Embryonic facial prominence (tissue), 1 donor: ENCODE measurements around the gene SLC23A2.

Source experiments
- DNase-seq: peaks from one replicate; pipeline ENCODE4 v3.0.0-alpha.2; 2016; ENCODE audit errors: extremely low spot score

The SLC23A2 gene

GRCh38 chr20:4846821-4847220 is 154.5 kb downstream of the SLC23A2 start:
- DNase-seq, result peak; percentile 63

DNA sequence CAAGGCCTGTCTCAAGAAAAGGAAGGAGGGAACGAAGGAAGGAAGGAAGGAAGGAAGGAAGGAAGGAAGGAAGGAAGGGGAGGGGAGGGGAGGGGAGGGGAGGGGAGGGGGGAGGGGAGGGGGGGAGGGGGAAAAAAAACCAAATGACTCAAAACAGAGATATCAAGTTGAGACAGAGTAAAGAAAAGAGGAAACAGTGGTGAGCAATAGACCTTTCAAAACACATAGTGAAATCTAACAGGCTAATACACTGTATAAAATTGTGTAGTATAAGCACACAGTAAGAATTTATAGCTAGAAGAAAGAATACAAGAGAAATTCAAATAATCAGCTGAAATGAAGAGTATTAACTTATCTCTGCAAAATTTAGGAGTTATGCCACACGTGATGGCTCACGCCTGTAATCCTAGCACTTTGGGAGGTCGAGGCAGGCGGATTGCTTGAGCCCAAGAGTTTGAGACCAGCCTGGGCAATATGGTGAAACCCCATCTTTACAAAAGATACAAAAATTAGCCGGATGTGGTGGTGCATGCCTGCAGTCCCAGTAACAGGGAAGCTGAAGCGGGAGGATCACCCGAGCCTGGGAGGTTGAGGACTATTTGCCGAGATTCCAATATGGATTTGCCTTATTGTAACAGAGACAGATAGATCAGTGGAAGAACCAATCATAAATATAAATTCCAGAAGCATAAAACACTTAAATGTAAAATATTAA is 156.4 kb downstream of the SLC23A2 start:
- no peak for DNase-seq

DNA sequence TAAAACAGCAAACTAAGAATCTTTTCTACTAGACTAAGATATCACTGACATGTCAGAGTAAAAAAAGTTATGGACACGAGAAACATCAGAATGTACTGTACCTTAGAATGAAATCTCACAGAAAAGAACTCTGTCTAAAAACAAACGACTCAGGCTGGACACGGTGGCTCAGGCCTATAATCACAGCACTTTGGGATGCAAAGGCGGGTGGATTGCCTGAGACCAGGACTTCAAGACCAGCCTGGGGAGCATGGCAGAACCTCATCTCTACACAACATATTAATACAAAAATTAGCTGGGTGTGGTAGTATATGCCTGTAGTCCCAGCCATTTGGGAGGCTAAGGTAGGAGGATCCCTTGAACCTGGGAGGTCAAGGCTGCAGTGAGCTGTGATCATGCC is 157.0 kb downstream of the SLC23A2 start:
- no peak for DNase-seq

DNA sequence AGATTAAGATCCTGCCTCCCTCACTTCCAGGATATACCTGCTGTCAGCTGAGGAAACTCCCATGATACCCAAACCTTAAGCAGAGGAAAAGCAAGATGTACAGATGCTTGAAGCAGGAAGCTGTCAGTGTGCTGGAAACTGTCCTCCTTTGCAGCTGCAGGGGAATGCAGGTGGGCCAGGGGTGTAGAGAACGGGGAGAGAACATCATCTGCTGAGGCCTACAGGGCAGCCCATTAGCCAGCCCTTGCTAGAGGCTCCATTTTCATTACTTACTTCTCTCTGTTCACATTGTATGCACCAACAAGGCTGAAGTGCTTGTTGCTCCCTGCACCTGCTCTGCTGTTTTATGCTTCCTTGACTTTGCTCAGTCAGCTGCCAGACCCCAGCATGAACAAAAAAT is 160.5 kb downstream of the SLC23A2 start:
- no peak for DNase-seq

GRCh38 chr20:4838526-4838925 is 162.8 kb downstream of the SLC23A2 start:
- no peak for DNase-seq

GRCh38 chr20:4837760-4838159 is 163.6 kb downstream of the SLC23A2 start:
- DNase-seq, result no peak

DNA sequence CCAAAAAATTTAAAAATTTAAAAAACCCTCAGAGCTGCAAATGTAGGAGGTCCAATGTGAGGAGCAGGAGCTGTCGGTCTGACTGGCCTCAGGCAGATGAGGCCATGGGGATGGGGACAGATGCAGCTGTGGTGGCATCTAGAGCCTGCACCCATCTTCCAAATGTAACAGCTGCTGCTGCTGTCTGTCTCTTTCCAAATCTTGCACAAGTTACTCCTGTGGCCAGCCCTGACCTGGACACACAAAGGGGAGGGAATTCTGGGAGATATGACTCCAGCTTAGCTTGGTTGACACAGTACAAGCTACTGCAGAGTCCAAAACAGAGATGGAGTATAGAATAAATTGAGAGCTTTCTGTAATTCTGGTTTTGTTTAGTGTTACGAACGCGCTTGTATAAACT is 164.4 kb downstream of the SLC23A2 start:
- no peak for DNase-seq

DNA sequence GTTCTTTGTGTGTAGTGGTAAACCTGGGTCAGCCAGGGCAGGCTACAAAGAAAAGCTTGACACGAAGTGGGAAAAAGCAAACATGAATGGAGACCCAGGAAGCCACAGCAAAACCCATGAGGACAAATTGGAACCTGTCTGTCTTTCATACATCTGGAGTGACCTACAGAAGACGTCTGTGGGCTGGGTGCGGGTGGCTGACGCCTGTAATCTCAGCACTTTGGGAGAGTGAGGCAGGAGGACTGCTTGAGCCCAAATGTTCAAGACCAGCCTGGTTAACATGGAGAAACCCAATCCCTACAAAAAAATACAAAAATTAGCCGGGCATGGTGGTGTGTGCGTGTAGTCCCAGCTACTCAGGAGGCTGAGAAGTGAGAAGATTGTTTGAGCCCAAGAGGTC is 164.8 kb downstream of the SLC23A2 start:
- no peak for DNase-seq

DNA sequence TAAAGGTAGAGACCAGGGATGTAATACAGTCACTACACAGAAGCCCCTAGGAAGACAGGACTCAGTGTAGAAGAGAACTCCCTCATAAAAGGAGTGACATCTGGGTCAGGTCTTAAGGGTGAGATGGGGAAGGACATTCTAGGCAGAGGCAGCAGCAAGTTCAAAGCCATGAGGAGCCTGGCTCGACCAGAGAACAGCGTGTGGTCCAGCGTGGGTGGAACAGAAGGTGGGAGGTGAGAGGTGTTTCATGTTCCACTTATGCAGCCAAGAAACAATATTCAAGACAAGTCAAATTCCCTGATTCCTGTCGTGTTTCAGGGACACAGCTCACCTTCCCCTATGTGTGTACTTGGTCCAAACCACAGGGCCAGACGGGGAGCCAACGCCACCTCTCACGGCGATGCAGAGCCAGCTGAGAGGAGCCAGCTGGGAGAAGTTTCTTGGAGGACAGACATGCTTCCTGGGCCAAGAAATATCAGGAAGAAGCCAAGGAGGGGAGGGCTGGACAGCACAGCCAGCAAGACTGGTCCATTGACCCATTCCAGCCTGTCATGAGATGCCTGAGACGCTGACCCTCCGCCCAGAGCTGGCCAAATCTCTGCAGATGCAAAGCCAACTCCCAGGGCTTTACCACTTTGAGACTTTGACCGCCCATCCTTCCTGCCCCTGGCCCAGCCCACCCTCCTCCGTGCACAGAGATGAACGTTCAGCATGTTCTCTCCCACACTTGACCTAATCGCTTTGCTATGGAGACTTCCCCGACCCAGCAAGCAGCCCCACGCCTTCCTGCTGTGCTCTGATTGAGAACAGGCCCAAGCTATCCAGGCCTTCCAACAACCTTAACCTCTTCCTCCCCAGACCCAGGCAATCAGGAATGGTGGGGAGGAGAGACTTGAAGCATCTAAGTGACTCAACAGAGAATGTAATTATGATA is 165.8 kb downstream of the SLC23A2 start:
- DNase-seq, result no peak

GRCh38 chr20:4833074-4833728 is 168.1 kb downstream of the SLC23A2 start:
- DNase-seq, result no peak

DNA sequence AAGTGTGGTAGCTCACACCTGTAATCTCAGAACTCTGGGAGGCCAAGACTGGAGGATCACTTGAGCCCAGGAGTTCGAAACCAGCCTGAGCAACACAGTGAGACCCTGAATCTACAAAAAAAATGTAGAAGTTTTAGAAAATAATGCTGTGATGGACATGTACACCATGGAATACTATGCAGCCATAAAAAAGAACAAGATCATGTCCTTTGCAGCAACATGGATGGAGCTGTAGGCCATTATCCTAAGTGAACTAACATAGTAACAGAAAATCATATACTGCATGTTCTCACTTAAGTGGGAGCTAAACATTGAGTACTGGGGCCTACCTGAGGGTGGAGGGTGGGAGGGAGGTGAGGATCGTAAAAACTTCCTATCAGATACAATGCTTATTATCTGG is 168.8 kb downstream of the SLC23A2 start:
- no peak for DNase-seq

DNA sequence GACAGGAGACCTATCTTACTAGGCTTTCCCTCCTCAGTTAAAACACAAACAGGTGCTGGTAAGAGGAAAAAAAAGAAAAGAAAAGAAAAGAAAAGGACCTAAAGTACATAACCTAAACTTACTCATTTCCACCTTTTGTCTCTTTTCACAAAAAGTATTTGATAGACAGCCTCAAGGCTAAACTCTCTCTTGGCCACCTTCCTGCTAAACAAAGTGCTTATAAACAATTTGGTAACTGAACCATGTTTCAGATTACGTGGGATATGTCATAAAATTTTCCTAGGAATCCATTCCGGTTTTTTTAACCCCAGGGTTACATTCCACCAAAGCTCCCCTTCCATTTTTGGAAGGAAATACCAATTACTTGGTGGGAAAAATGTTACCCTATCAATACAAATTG is 170.6 kb downstream of the SLC23A2 start:
- DNase-seq, result no peak

- no peak for DNase-seq
Observed at GRCh38 chr20:4830259-4830658, 171.1 kb downstream of the SLC23A2 start.

DNA sequence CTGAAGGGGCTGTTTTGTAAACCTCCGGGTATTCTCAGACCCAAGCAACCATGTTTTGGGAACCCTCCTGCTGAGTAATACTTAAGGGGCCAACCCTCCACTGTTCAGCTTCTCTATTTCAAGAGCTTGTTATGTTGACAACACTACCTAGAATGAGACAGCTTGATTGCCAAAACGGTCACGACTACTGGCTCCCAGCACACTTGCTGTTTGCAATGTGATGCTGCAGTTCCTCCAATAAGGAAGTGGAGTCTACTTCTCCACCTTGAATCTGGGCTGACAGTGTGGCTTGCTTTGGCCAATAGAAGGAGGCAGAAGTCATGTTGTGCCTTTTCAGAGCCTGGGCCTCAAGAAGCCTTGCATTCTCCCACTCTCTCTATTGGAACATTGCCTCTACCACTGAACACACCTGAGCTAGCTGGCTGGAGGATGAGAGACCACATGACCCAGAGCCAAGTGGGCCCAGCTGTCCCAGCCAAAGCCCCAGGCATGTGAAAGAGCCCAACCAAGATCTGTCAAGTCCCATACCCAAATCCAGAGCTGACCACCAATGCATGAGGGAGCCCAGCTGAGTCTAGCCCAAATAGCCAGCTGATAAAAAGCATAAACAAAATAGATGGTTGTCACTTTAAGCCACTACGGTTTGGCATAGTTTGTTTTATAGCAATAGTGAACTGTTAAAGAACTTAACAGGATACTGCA is 171.6 kb downstream of the SLC23A2 start:
- DNase-seq, result no peak

DNA sequence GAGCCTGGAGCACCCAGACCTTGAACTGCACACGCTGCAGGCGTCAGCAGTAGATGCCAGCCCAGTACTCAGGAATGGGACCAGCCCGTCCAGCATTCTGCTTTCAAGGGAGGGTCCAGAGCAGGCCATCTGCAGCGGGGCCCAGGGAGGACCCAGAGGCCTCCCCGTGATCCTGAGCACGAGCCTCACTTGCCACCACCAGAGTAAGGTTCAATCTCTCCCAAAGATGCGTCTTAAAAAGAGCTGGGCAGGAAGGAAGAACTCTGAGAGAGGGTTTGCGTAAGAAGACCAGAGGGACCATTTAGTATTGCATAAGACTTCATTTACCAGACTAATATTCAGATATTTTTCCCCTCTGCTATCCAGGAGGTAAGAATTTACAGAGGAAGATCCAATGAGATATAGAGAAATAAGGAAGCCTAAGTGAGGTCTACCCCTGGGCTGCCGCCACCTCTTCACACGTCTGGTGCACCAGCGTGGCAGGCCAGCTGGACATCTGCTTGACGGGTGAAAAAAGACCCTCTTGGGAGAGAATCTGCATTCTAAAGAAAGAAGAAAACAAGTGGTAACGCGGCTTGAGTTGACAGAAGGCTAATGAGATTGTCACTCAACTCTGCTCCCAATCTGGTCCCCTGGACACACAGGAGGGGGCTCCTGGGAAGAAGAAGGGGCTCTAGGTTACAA is 172.3 kb downstream of the SLC23A2 start:
- no peak for DNase-seq

DNA sequence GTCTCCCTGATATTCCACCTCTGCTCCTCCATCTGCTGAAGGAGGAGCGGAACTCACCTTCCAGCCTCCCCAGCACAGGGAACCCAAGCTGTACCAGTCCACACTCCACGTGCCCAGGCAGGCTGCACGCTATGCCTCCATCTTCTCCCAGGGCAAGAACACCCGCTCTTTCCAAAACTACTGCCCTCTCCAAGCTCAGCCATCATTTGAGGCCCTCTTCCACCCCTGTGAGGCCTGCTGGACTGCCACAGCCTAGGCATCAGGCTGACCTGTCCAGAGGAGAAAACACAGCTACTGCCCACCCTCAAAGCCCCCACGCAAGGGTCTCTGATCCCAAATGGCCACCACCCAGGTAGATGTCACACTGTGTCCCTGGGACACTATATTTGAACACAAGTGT is 179.7 kb downstream of the SLC23A2 start:
- no peak for DNase-seq

- DNase-seq, result no peak
Observed at GRCh38 chr20:4820806-4821518, 180.3 kb downstream of the SLC23A2 start.

DNA sequence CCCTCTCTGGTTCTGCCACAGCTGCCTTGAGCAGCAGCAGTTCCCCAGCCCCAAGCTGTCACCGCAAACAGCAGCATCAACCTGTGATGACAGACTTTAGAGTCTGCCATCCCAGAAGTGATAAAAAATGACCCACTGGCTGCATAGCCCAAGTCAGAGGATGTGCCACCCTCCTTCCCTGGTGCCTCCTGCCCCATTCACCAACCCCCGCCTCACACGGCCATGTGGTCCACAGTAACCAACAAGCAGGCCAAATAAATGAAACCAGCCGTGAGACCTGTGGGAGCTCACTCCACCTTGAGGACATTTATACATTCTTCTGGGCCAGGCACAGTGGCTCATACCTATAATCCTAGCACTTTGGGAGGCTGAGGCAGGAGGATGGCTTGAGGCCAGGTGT is 181.4 kb downstream of the SLC23A2 start:
- no peak for DNase-seq

DNA sequence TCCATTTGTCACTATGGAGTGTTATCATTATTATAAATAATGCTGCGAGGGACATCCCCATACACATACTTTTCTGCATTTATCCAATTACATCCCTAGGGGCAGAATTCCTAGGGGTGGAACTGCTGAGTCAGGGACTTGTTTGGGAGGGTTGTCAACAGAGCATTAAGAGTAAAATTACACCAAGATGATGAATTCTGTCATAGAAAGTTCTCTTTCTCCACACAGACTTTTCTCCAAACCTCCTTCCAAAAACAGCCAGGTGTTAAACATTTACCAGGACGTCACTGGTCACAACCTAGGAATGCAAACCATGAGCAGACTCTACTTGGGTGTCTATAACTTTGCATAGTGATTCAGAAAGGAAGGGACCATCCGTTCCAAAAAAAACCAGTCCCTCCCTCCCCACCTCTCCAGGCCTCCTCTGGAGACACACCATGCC is 184.1 kb downstream of the SLC23A2 start:
- DNase-seq, result no peak

DNA sequence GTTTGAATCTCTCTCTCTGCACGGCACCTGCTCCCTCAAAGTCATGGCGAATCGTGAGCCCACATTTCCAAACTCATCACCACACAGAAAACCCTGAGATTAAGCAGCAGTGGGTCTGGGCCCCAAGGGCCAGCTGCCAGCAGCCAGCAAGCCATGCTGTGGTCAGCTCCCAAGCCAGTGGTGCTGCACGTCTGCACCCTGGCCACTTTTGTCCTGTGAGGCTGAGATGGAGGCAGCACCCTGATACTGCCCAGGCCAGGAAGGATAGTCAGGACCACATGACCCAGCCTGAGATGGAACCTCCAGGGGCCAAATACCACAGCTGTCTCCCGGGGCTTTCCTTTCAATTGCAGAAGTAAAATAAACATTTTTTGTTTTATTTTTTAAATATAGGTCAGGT is 185.7 kb downstream of the SLC23A2 start:
- DNase-seq, result no peak
